ENCODE data around the gene KERA.
"Not testable (repeated sequence)": the region's sequence is repeated elsewhere in the genome, so short reads cannot be mapped to it uniquely, and the experiment has no call there.

KERA gene, protein sequence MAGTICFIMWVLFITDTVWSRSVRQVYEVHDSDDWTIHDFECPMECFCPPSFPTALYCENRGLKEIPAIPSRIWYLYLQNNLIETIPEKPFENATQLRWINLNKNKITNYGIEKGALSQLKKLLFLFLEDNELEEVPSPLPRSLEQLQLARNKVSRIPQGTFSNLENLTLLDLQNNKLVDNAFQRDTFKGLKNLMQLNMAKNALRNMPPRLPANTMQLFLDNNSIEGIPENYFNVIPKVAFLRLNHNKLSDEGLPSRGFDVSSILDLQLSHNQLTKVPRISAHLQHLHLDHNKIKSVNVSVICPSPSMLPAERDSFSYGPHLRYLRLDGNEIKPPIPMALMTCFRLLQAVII

DNA sequence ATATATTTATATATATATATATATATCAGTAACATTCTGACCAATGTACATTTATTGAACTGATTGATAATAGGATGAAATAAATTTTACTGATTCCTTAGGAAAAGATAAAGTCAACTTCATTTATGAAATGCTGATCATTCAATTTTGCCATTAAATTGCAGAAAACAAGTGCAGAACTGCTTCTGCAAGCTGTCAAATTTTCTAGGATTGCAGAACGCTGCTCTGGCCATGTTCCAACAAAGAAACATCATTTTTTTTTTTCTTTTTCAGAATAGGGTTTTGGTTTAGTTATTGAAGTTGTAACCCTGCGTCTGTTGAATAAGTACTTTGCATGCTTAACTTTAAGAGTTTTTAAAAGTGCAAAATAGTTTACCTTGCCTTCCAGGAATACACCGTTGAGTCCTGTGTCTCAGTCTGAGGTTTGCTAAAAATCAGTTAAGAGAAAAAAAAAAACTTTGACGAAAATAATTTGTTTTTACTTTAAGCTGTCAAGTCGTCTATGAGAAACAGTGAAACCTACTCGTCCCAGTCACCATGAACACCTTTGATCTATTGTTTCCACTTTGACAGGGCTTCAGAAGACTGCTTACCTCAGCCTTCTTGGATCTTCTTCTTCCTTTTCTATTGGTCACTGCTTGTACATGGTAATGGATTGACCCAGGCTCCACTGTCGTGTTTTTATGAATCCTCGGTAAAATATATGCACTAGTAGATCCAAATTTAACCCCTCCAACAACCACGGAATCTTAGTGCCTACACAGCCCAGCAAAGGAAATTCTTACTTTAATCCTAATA, at the start of gene KERA:
Gene KERA (minus strand): TSS at position 657 of the 798 bp plus-strand sequence. CDS start 1,743 bp downstream, outside the sequence.
- no peak for DNase-seq (ENCODE audit: low read depth)

DNA sequence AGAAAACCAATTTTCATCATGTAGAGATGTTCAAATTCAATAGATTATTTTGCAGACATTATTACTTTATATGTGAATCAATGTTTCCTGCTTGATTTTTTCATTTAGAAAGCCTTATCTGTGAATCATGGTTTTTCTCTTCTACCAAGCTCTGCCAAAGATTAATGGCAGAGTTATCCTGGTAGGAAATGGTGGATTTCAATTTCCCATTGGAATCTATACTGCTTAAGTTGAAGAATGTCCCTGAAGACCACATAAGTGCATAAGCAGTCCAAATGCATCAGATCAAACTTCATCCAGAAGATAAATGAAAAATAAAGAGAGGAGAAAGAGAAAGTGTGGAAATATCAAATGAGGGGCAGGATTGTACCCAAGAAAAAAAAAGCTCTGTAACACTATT, 48.5 kb upstream of the KERA start:
- DNase-seq (ENCODE audit: low read depth), result no peak

DNA sequence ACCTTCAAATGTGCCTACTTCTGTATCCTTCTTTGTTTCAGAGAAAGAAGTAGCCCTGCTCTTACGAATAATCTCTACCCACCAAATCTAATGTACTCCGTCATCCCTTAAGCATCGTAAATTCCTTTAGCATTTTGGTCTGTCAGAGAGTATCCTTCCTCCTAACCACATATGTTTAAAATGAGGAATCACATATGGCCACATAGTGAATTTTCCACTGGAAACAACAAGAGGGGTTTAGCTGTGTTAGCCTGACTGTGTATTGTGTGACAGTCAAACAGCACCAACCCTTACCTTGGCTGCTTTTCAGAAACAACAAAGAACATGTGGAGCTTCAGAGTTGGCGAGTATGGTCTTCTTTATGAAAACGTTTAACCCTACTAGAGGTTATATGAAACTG, 48.0 kb upstream of the KERA start:
- no peak for DNase-seq (ENCODE audit: low read depth)

DNA sequence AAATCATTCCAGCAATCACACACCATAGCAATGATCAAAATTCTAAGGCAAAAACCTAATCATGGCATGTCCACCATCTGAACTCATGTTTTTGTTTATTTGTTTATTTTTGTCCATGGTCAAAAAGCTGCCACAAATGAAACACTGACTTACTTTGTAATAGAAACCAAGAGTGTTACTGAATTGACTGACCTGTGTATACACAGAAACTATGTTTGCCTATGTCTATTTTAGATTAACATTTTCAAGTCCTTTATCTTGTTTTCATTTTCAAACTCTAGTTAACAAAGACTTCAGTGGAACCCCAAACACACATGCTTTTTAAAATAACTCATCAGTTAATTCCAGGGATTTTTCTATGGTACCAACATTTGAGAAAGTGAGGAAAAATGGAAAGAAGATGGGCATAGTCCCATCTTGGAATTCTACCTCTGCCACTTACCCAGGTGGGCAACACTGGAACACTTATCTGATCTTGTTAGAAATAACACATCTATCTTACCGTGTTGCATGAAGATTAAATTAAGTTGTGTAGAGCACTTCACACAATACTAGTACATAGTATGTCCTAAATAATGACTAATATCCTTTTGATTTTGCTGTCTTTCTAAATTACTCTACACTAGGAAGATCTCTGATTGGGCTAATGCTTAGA, 47.1 kb upstream of the KERA start:
- DNase-seq (ENCODE audit: low read depth), result no peak

DNA sequence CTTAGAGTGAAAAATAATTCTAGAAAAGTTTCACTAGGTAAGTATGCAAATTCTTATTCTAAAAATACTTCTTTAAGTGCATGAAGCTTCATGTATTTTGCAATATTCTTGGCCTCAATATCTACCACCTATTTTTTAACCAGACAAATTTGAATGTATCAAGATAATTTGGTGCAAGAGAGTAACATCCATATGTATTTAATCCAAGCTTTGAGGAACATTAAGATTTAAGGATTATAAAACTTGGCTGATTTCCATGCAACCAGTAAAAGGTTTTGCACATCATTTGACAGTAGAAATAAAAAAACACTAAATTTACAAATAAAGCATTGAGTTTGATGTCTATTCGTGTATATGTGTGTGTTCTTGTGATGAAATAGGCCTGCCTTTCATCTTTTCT, 45.8 kb upstream of the KERA start:
- DNase-seq (ENCODE audit: low read depth), result no peak

DNA sequence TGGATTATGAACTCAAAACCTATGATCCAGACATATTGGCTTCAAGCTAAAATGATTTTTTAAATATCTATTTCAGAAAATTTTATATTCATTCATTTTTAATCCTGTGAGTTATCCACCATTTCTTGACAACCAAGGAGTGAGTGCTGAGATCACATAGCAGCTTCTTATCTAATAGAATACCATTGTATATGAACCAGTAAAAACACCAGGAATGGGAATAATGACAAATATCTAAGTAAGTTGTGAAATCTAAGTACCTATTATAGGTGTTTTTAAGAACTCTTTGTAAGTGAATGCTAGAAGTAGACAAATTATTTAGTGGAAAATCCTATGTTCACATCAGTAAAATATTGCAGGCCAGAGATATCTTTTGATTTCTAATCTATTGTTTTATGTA, 45.3 kb upstream of the KERA start:
- no peak for DNase-seq (ENCODE audit: low read depth)

DNA sequence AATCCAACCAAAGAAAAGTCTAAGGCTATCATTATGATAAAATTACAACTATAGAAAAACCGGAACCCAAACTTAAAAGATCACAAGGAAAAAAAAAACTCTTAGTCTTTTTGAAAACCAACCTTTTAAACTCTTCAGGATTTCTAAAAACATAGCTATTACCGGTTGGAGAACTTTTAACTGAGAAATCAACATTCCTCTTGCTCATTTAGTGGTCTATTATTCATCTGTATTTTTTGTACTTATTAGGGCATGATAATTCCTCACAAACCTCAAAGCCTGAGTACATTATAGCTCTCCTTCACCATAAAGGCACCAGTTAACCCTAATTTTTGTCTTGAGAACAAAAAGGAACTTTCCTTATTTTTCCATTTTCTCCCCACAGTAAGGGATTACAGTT, 43.1 kb upstream of the KERA start:
- DNase-seq (ENCODE audit: low read depth), result no peak

DNA sequence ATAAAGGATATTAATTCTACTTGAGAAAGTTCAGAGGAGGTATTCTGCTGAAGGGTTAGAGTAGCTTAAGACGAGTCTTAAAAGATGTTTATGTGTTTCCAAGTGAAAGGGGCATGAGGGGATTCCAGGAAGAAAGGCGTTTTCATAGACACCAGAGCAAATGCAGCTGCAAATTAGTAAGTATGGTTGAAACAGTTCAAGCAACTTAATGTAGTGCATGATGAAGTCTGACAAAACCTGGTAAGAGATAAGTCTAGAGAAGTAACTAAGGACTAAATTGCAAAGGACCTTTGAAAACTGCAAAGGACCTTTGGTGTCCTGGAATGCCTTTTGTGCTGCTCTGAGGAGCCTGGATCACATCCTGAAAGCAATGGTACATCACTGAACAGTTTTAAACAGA, 42.0 kb upstream of the KERA start:
- no peak for DNase-seq (ENCODE audit: low read depth)

DNA sequence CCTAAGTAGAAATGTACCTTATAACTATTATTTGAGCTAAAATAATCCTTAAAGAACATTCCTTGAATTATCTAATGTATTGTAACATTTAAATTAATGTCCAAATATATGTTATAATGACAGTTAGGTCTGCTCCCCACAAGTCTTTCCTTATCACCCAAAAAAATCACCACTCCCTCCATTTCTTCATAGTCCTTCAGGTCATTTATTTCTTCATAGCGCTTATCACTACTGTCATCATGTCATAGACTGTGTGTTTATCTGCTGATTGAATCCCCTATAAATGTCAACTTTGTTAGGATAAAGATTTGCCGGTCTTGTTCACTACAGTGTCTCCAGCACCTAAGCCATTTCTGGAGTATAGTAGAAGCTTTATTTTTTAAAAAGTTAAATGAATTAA, 41.5 kb upstream of the KERA start:
- DNase-seq (ENCODE audit: low read depth), result no peak

DNA sequence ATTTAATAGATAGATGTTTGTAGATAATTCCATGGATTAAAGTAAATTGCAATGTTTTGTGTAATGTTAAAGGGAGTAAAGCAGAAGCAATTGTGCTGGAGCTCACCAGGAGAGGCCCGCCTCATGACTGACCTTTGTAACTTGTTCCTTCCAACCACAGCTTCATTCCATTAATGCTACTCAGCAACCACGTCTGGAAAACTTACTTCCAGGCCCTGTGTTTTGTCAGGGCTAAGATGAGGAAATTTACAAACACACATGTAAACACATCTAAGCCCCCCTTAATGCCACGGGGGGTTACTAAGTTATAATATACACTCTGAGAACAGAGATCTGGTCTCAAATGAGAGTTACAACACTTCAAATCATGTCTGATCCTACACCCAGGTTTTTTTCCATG, 41.1 kb upstream of the KERA start:
- DNase-seq (ENCODE audit: low read depth), result no peak

DNA sequence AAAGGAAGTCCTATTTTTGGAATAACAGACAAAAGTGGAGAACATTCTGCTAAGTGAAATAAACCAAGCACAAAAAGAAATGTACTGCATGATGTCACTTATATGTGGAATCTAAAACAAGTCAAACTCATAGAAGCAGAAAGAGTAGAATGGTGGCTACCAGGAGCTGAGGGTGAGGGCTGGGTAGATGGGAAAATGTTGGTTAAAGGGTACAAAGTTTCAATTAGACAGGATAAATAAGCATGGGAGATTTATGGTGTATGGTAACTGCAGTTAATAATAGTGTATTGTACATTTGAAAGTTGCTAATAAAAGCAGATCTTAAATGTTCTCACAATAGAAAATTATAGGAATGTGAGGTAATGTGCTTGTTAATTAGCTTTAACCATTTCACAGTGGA, 40.6 kb upstream of the KERA start:
- DNase-seq (ENCODE audit: low read depth), result no peak

DNA sequence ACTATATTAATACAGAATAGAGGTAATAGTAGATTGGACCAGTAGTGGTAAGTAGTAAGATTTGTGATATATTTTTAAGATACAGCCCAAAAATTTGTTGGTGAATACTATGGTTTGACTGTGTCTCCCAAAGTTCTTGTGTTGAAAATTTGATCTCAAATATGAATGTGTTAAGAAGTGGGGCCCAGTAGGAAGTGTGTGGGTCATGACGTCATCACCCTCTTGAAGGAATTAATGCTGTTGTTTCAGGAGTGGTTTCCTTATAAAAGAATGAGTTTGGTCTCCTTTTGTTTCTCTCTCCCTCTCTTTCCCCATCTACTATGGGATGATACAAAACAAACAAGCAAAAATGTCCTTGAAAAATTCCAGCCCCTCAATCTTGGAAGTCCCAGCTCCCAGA, 37.1 kb upstream of the KERA start:
- DNase-seq (ENCODE audit: low read depth), result no peak

DNA sequence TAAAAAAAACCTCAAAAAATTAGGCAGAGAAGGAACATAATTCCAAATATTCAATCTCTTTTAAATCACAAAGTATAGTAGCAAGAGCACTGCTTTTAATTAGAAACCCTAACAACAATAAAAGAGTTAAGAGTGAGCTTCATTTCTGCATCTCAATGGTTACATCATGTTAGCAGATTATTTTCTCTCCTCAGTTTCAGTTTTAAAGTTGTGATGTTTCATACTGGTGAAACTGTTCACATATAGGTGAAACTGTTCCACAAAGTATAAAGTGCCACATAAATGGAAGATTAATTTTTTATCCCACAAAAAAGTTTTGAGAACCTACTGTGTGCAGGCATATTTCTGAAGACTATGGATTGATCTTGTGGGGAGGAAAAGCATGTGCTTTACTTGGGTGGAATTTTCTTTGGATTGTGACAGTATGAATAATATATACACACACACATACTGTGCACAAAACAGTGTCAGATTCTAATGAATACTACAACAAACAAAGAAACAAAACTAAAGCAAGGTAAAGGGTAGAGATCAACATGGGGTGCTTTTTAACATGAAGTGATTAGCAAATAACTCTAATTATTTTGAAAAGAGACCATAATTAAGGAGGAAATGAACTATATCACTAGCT, 36.3 kb upstream of the KERA start:
- DNase-seq (ENCODE audit: low read depth), result no peak

DNA sequence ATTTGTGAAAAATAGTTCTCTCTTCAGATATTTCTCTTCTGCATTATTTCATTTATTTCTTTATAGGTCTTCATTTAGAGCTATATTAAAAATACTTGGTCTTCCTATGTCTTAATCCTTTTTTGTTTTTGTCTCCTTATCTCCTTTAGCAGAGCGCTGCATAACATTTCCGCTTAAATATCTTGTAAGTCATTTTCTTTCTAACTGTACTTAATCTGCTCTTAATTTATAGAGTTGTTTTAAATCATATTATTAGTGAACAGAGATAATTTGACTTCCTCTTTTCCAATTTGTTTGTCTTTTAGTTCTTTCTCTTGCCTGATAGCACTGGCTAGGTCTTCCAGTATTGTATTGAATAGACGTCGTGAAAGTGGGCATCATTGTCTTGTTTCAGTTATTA, 35.5 kb upstream of the KERA start:
- DNase-seq (ENCODE audit: low read depth), result no peak

DNA sequence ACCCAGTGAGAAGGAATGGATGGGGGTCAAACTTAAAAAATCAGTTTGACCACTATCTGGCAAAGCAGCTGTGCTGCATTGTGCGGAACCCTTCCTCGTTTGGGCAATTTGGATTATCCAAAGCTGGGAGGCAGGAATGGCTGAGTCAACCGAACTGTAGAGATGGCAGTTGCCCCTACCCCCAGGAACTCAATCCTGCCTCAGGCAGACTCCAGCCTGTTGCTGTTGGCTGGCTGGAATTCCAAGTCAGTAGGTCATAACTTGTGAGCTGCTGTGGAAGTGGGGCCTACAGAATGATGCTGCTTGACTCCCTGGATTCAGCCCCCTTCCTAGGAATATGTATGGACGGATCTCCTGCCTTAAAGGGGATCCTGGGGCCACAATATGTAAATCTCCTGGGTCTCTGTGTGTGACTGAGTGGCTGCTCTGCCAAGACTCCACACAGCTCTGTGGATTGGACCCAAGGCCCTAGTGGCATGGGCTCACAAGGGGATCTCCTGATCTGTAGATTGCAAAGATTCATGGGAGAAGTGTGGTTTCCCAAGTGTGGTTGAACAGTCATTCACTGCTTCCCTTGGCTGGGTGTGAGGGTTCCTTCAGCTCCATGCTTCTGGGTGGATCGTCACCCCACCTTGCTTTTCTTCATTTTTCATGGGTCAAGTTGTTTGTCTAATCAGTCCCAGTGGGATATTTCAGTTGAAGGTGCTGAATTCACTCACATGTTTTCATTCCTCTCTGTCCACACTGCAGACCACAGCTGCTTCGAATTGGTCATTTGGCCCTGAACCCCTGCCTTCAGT, 34.3 kb upstream of the KERA start:
- DNase-seq (ENCODE audit: low read depth), result no peak

DNA sequence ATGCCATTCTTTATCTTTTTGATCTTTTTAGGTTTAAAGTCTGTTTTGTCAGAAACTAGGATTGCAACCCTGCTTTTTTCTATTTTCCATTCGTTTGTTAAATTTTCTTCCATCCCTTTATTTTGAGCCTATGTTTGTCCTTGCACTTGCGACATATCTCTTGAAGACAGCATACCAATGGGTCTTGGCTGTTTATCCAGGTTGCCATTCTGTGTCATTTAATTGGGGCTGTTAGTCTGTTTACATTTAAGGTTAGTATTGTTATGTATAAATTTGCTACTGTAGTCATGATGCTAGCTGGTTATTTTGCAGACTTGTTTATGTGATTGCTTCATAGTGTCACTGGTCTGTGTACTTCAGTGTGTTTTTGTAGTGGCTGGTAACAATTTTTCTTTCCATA, 32.1 kb upstream of the KERA start:
- not testable (repeated sequence) for DNase-seq (ENCODE audit: low read depth)

DNA sequence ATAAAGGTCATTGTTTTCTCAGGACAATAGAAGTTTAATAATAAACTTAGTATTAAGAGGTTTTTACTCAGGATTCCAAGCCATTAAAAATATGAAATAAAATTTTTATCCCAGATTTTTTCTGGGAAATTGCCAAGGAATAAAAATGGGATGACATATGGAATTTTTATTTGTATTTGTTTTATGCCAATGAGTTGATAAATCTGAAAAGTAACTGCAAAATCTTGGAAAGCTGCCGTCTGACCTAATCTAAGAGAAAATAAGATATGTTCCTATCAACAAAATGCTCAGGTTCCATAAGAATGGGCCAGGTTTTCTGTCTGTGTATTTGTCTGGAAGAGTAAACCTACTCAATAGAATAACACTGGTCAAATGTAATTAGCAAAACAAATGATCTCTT, 22.2 kb upstream of the KERA start:
- no peak for DNase-seq (ENCODE audit: low read depth)

DNA sequence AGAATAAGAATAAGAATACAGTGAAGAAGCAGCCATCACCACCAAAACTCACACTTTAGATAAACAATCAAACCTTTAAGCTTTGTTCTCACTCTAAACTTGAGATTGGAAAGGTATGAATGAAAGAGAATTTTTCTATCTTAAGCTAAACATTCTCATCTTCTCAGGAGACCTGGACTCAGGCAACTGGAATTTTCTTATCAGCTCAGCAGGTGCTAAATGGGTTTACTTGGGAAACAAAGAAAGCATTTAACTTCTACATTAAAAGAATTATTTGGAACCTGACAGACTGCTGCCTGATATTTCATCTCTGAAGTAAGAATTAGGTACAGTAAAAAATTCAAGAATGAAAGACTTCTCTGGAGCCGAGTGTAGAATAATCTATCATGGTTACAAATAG, 20.7 kb upstream of the KERA start:
- DNase-seq (ENCODE audit: low read depth), result no peak

DNA sequence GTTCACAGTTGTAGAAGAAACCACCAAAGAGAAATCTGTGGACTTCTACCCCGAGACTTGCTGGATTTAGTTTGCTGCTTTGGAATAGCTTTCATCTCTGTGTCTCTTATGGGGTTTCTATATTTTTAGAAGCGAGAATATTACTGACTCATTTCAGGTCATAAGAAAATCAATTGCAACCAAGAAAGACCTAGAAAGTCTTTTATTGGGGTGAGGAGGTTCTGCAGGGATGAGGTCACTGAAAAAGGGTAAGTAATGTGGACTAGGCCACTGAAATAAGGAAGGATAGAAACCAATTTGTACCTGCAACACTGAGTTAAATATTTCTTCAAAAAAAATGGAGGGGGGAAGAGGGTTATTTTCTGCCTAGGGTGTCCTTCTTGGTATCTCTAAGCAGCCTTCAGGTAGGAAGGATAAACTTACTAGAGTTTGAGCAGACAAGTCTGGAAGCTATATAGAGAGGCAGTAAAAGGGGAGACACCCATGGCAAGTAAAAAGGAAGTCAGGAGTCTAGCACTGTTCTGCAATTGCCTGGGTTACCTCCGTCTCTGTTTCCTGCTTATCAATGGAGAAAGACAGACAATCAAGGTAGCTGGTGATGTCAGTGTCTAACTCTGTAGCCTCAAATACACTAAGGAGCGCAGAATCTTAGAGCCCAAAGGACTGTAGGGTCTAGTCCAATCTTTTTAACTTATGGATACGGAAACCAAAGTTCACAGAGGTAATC, 19.6 kb upstream of the KERA start:
- no peak for DNase-seq (ENCODE audit: low read depth)

DNA sequence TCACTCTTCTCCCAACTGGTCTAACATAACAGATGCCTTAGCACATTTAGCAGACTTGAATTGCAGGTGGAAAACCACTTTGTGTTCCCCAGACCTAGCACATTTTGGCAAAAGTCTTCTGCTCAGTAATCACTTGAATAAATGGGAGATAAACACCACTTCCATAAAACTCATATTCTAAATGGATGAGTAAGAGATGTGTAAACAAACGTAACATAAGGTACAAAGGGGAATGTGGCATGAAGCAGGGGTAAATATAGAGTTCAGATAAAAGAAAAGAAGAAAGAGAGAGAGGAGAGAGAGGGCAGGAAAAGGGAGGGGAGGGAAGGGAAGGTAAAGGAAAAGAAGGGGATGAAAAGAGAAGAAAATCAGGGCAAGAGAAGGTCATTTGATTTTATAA, 17.0 kb upstream of the KERA start:
- DNase-seq (ENCODE audit: low read depth), result no peak

DNA sequence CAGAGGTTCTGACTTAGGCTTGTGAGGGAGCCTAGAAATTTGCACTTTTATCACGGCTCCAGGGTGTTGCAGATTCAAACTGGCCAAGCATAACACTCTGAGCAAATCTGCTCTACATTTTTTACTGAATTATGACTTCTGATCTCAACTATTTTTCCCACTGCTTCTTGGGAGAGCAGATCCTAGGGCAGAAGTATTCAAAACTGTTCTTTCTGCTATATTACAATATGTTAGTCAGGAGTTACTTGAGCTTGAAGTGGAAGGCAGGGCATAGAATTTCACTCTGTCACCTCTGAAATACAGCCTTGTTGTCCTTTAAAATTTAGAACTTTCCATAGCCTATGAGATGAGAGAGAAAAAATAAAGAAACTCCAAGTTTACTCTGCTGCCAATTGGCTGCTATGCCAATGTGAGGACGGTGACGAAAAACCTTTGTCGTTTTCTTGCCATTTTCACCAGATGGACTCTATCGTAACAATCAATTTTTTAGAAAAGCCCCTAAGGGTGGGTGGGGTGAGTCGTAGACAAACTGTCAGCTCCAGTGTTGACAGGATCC, 16.4 kb upstream of the KERA start:
- DNase-seq (ENCODE audit: low read depth), result no peak
